Ramos (cell line): Measurements from ENCODE around the gene AP1G2.

Experiments used
- in situ Hi-C: fragments of 300-500 bp; cut with MboI; formaldehyde crosslinking; loops from one replicate; pipeline ENCODE4 v1.14.3; 2022; ENCODE audit warnings: low sequenced_read_pairs; ENCODE audit not compliant: unreplicated experiment

The AP1G2 gene

DNA sequence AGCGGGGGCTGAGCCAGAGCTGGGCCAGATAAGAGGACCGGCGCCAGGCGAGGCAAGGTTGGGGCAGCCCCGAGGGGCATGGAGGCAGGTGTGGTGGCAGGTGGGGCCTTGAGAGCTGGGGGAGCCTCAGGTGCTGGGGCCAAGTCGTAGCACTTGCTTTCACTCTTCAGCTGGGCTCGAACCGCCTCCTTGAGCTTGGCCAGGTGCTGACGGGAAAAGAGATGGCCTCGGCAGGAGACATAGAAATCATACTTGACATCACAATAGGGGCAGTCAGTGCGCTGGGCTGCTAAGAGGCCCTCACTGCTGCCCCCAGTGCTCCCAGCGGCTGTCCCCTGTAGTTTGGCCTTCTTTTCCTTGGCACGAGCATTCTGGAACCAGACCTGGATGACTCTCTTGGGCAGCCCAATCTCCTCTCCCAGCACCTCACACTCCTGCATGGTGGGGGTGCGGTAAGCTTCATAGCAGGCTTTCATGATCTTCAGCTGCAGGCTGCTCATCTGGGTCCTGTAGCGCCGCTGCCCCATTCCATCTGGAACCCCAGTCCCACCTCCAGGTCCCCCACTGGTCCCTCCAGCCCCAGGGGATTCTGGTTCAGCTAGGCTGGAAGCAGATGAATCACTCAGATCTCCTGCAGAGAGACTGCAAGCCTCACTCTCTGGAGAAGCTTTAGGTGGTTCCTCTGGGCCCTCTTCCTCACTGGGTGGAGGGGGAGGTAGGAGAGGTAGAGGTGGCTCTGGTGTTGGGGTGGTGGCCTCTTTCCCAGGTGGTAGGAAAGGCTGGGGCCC, 44.2 kb downstream of the AP1G2 start:
- in situ Hi-C loops, result no loop called here

DNA sequence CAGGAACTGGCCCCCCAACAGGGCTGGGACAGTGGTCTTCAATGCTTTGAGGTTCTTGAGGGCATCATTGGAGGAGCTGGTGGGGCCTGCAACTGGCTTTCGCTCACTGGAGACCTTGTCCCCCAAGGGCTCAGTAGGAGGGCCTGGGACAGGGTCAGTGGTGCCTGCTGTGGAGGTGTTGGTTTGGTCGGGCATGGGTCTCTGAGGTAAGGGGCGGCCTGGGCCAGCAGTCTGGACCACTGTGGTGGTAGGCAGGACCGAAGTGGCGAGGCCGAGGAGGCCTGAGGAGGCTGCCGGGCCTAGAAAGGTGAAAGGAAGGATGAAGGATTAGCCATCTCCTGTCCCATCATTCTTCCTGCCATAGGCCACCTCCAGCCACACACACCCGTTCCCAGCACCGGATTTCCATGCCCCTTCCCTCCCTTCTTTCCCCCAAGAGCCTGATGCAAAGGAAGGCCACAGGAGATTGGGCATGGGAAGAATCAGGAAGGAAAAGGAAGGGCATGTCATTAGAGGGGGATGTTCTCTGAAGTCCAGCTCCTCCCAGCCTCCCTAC, 44.9 kb downstream of the AP1G2 start:
- in situ Hi-C loops, result no loop called here

DNA sequence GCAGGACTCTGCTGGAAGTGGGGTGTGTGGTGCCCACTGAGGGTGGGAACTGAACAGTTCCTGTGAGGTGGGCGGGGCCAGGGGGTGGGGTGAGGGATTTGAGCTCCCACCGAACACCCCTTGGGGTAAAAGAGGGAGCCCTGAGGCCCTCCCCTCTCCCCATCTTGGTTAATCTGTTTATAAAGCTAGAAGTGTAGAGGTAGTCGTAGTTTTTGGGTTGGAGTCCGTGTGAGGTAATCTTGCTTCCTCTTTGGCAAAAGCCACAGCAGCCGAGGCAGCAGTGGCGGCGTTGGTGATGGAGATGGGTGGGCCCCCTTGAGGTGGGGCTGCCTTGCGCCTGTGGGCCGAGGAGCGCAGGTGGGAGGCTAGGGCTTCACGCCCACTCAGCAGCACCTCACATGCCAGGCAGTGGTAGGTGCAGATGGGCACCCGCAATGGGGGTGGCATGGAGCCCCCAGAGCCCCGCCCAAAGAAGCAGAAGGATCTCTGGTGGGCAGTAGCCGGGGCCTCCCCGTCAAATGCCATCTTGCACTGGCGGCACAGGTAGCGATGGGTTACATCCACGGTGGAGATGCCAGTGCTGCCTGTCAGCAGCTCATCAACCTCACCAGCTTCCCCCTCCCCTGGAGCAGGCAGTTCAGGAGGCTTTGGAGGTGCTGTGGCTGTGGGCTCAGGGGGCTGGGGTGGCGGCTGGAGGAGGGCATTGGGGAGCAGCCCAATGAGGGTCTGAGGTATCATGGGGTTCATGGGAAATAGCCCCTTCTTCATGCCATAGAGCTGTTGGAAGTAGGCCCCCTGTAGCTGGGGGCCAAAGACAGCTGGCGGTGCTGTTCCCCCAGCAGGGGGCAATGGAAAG, 45.6 kb downstream of the AP1G2 start:
- in situ Hi-C loops, result no loop called here

DNA sequence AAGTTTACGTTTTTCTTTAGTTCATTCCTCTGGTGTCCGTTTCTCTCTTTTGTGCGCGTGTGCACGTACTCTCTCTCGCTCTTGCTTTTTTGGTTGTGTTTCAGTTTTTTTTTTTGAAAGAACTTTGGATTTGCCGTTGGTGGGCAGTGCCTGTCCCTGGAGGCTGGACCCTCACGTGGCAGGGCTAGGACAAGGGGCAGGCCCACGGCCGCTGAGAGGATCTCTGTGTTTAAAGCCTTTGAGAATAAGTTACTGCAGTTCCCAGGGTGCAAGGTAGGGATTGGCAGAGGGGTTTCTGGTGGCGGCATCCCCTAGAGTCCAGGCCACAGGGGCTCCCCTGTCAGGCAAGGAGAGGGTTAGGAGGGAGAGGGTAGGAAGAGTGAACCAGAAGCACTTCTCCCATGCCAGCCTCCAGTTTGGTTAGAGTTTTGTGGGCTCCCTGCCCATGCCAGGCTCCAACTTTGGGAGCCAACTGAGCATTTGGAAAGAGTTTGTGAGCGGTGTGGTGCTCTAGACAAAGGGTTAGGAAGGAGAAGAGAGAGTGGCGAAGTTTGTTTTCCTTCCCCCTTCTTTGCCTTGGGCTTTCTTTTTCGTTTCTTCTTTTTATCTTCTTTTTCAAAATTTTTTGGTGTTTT, 46.6 kb downstream of the AP1G2 start:
- in situ Hi-C loops, result no loop called here

DNA sequence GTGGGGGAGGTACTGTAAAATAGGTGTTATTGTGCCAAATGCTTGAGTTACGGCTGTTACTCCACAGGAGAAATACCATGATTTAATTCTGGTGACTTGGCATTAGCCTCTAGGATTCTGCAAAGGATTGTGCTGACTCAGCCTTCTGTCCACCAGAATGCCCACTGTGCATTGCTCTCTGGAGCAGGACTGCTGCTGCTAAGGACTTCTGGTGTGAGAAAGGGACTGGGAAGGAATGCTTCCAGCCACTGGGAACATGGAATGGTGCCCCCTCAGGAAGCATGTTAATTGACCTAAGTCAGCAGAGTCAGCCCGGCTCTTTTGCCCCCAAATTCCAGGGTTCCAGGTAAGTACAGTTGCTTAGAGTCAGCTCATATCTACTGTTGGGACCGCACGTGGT, 48.9 kb downstream of the AP1G2 start:
- in situ Hi-C loops, result no loop called here

DNA sequence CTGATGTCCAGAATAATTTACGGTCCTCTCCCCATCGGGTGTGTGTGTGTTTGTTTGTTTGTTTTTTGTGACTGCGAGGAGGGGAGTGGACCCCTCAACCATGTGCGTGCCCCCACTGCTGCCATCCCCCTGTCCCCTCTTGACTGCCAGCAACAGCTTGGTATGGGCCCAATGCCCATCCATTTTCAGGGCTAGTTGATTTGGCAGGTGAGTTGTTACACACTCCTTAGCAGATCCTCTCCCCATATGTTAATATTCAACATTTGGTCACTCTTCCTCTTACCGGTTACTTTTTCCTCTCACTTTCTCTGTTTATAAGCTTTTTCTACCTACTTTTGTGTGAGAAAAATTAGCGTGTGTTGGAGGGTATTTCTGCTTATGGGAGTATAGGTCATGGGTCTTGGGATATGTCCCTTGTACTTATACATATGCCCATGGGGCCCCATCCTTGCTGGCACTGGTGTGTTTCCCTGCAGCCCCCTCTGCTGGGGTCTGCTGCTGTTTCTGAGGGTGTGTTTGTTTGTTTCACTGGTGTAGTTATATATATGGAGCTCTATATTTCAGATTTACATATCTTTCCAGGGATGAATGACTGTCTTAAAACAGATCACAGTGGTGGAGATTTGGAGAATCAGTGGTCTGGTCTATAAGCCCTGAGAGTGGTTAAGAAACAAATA, 49.8 kb downstream of the AP1G2 start:
- in situ Hi-C loops, result no loop called here

DNA sequence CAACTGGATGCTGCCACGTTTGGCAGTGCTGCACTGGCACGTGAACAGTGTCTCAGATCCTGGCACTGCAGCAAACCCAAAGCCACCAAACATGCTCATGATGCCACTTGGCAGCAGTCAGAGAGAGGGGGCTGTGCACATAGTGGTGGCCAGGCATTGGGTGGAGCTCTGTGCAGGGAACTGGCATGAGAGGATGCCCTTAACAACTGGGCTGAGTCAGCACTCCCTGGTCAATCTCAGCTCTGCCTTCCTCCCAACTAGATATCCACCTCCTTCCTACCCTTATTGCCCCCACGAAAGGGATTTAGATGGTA, 53.0 kb downstream of the AP1G2 start:
- in situ Hi-C loops, result no loop called here

DNA sequence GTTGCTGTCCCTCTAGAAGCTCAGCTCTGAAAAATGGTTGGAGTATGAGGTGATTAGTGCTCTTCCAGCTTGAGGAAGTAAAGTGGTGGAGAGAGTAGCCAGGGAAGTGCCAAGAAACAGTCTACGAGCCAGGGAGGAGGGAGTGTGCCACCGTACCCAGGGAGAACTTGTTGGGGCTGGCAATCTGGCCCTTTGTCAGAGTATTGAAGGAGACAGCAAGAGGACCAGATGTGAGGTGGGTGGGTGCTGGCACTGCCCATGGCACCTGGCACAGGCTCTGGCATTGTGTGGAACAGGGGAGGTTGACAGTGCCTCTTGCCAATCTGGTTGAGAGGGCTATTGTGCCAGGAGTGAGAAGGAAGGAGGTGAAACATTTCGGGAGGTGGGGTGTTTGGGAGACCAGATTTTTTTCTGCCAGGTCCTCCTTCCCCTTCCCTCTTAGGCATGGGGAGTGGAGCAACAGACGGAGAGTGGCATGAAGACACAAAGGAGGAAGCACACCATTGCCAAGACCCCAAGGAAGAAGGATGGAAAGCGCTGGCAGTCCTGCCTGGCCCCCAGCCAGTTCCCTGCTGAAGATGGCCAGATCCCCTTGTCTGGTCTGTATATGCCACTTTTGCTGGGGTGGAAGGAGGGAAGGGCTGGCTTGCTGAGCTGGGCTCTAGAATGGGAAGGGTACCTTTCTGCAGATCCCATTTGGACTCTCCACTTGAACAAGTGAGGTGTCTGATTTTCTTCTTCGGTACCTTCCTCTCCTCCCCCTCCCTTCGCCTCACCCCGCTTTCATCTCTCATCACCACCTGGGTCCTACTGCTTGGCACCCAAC, 53.6 kb downstream of the AP1G2 start:
- in situ Hi-C loops, result no loop called here

DNA sequence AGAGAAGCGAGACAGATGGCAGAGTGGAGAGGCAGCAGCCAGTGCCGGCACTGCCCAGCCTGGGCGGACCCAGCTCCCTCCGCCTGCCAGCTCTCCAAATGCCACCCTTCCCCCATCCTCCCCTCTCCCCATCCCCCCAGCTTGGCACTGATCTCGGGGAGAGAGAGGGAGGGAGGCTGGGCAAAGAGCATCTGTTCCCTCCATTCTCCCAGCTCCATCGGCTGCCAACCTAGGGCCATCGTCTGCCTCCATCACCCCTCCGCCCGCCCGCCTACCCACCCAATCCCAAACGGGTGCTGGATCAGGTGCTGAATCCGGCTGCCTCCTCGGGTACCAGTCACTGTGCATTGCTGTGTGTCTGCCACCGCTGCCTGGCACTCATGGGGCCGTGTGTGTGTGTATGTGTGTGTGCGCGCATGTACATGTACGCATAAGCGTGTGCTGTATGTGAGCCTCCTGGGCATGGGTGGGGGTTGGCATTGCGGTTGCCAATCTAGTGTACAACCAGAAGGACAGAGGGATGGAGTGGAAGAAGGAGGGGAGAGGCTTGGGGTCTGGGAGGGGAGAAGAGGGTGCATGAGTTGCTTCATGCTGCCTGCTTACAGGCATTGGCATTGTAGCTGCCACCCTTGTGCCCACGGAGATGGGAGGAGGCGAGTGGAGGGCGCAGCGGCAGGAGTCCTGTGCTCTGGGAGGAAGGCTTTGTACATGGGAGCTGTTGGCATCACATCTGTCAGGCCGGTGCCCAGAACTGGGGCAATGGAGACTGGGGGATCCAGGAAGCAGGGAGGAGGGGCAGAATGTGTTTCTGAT, 54.4 kb downstream of the AP1G2 start:
- in situ Hi-C loops, result no loop called here

DNA sequence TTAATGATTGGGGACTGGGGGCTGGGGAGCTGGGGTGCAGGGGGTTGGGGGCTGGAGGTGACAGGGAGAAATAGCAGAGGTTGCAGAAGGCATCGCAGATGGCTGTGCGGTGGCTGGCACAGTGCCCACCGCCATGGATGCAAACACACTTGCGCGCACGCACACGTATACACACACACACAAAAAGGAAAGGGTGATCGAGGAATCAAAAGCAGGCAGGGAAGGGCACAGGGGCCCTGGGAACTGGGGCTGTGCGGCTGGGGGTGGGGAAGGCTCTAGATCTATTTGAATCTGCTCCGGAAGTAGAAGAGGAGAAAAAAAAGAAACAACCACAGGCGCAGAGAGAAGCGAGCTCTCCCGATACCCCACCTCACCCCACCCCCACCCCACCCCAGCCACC, 55.4 kb downstream of the AP1G2 start:
- in situ Hi-C loops, result no loop called here
